ENCODE results near the gene SCN4B.

GRCh38 chr11:118167253-118167652, 14.6 kb upstream of the SCN4B start:
- TF ChIP-seq POLR2AphosphoS5 (IDR thresholded peaks at IDR 0.05; ENCODE audit: borderline replicate concordance, low read depth, low read length) (no peak), EZH2 (IDR thresholded peaks at IDR 0.05) (no peak)
